ENCODE results near the gene PLXNA2.

DNA sequence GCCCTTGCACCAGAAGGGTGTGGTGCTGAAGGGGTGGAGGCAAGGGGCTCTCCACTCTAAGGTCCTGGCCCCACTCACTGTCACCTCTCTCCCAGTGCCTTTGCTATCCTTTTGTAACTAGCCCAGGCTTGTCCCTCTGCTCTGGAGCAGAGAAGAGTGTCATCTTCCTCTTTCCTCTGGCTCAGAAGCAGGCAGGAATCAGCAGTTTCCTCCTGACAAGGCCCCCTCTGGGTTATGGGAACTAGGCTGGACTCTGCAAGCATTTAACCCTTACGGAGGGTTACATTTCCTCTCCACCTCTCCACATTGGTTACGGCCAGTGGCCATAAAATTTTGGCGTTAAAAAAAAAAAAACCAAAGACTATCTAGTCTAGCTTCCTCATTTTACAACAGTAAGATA is 30.4 kb downstream of the PLXNA2 start:
- TF ChIP-seq, protein P1, sequence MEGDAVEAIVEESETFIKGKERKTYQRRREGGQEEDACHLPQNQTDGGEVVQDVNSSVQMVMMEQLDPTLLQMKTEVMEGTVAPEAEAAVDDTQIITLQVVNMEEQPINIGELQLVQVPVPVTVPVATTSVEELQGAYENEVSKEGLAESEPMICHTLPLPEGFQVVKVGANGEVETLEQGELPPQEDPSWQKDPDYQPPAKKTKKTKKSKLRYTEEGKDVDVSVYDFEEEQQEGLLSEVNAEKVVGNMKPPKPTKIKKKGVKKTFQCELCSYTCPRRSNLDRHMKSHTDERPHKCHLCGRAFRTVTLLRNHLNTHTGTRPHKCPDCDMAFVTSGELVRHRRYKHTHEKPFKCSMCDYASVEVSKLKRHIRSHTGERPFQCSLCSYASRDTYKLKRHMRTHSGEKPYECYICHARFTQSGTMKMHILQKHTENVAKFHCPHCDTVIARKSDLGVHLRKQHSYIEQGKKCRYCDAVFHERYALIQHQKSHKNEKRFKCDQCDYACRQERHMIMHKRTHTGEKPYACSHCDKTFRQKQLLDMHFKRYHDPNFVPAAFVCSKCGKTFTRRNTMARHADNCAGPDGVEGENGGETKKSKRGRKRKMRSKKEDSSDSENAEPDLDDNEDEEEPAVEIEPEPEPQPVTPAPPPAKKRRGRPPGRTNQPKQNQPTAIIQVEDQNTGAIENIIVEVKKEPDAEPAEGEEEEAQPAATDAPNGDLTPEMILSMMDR (IDR thresholded peaks at IDR 0.05), result no peak
- TF ChIP-seq POLR2A (IDR thresholded peaks at IDR 0.05) (no peak), POLR2AphosphoS5 (IDR thresholded peaks at IDR 0.05) (no peak)
